Measurements from ENCODE around the gene RALGAPA2.

The RALGAPA2 gene

GRCh38 chr20:20375862-20376261 is 336.6 kb downstream of the RALGAPA2 start:
- no peak for DNase-seq (ENCODE audit: low read depth in 4 of 4, low spot score in 1 of 4)

DNA sequence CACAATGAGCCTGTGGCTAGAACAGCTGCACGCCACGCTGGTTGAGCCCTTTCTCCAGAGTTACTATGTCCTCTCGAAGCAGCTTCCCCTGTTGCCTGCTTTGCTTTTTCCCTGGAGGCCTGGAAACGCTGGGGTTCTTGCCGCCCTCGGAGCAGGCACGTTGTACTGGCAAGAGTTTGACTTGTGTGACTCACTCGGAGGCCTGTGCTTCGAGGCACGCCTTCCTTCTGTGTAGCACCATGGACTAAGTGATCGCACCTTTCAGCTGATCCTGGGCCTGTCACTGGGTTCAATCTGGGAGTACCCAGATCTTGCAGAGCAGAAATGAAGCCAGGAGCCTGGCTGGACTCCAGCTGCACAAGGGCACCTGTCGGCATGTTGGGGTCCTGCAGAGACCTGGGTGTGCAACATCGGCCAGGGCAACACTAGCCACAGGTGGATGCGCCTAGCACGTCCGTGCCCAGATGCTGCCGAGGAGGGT is 339.3 kb downstream of the RALGAPA2 start:
- no peak for DNase-seq (ENCODE audit: low read depth in 4 of 4, low spot score in 1 of 4)

GRCh38 chr20:20371681-20372080 is 340.8 kb downstream of the RALGAPA2 start:
- DNase-seq (ENCODE audit: low read depth in 4 of 4, low spot score in 1 of 4) = no peak

DNA sequence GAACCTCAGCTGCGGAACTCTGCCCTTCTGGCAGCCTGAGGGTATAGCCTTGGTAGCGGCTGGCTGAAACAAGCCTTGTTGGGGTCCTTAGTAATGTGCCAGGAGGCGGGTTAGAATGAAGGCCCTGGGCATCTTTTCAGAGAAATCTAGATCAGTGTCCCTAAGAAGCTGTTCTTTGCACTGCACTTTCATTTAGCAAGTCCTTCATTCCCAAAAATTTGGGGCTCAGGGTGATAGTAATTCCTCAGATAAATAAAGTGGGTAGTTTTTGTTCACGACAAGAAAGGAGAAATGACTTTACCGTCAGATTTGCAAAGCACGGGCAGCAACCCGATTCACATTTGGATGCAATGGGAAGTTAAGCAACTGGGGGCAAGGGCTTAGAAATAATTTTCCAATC is 341.4 kb downstream of the RALGAPA2 start:
- DNase-seq (ENCODE audit: low read depth in 4 of 4, low spot score in 1 of 4) = no peak

DNA sequence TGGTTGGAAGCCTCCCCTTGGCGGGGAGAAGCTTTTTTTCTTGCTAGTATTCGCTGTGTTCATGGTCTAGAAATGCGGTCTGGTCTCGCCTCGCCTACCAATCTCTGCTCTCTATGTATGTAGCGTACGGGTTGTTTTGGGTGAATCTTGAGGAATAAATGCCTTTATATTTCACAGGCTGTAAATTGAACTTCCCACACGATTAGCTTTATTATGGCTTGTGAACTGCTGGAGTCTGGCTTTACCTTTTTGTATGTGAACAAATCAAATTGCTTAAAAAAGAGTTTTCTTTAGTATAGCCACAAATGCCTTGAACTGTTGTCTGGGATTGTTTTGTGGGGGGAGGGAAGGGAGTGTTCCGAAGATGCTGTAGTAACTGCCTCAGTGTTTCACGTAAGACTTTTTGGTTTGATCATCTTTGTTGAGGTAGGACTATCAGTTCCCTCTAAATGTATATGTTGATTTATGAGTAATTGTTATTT is 342.3 kb downstream of the RALGAPA2 start:
- DNase-seq (ENCODE audit: low read depth in 4 of 4, low spot score in 1 of 4) = no peak

DNA sequence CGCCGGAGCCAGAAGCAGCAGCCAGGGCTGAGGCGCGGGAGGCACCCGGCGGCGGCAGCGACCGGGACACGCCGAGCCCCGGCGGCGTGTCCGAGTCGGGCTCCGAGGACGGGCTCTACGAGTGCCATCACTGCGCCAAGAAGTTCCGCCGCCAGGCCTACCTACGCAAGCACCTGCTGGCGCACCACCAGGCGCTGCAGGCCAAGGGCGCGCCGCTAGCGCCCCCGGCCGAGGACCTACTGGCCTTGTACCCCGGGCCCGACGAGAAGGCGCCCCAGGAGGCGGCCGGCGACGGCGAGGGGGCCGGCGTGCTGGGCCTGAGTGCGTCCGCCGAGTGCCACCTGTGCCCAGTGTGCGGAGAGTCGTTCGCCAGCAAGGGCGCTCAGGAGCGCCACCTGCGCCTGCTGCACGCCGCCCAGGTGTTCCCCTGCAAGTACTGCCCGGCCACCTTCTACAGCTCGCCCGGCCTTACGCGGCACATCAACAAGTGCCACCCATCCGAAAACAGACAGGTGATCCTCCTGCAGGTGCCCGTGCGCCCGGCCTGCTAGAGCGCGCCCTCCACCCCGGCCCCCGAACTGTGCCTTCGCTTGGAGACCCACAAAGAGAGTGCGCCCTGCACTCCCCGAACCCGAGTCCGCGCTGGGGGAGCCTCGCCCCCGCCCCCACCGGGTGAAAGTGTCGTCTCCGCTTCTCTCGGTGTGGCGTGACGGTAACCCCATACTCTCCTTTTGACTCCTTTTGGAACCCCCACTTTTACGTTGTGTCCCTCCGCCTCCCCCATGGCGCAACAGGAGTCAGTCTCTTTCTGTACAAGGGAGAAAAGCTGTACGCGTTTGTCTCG is 343.0 kb downstream of the RALGAPA2 start:
- no peak for DNase-seq (ENCODE audit: low read depth in 4 of 4, low spot score in 1 of 4)

- no peak for DNase-seq (ENCODE audit: low read depth in 4 of 4, low spot score in 1 of 4)
These were observed 343.8 kb downstream of the RALGAPA2 start for GRCh38 chr20:20368418-20369249.

- DNase-seq (ENCODE audit: low read depth in 4 of 4, low spot score in 1 of 4) = no peak
These were observed 344.6 kb downstream of the RALGAPA2 start, which contains the start of gene INSM1 for GRCh38 chr20:20367575-20368417. TSS of gene INSM1 (plus strand) at chr20:20368104. CDS start at chr20:20368268, 164 bp downstream.

DNA sequence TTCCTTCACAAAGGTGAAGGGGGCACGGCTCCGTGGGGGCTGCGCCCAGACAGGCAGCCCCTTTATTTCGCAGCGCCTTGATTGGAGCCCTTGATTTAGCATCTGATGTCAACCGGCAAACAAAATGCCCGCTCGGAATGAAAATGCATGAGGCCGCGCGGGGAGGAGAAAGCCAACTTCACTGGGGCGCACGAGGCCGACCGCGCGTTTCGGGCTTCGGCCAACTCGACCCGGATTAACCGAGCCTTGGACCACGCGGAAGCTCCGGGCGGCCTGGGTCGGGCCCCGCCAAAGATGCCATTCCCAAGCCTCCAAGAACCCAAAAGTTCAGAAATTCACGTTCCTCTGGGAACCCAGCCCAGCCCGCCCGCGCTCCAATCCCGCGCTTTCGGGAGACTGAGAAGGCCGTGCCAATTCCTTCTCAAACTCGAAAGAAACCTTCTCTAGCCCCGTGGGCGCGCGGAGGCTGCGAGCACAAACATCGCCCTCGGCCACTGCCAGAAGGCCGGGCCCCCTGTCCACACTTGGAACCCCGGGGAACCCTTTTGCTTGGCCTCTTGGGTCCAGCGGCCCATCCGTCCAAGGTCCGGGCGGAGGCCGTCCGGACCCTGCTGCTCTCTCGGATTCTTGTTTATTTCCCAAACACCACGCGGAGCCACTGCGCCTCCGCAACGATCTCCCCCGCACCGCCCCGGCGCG is 345.4 kb downstream of the RALGAPA2 start:
- DNase-seq (ENCODE audit: low read depth in 4 of 4, low spot score in 1 of 4) = no peak

DNA sequence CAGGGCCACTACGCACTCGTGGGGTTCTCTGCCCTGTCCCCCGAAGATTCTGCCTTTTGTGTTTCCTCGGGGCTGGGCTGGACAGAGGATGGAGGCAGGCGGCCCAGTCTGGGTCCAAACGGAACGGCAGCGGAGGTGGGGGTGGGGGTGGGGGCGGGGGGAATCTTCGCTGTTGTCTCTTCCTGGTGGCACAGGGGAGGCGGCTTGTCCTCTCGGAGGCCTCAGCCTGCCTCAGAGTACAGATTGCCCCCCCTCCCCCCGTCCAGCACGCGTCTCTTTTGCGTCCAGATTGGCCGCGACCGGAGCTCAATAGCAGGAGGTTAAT is 345.9 kb downstream of the RALGAPA2 start:
- no peak for DNase-seq (ENCODE audit: low read depth in 4 of 4, low spot score in 1 of 4)

GRCh38 chr20:20365480-20366161 is 346.8 kb downstream of the RALGAPA2 start:
- DNase-seq (ENCODE audit: low read depth in 4 of 4, low spot score in 1 of 4) = no peak

DNA sequence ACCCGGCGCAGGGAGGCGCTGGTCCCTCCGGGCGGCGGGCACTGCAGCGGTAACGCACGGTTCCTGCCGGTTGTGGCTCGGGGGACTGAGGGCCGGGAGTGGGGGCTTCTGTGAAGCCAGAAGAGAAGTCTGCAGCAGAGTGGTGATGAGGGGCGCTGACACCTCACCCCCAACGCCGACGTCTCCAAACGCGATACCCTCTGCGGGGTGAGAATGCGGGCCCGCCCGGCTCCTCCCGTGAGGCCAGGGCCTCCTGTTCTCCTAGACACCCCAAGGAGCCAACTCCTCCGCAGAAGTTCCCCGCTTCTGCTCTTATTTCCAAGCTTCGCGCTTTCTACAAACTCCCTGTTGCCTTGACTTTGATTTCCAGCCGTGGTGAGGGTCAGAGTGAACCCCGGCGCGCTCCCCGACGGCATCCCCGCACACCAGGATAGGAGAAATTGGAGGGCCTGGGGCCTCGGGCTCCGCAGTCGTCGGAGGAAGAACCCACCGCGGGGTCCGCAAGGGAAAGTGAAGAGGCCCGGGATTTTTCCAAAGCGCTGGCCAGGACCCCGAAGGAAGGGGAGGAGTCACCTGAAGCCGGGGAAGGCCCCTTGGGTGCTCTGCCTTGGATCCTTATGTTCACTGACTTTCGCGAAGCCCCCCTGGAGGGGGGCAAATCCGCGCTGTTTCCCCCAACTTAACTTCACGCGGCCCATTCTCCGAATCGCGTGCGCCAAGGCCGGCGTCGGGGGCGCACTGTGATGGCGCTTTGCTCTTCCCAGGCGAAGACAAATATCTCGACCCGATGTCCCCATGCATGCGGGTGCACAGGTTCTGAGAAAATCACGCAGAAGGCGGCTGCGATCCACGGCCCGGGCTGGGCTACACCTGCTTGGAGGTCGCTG is 347.6 kb downstream of the RALGAPA2 start:
- no peak for DNase-seq (ENCODE audit: low read depth in 4 of 4, low spot score in 1 of 4)

GRCh38 chr20:20363799-20364592 is 348.4 kb downstream of the RALGAPA2 start:
- DNase-seq (ENCODE audit: low read depth in 4 of 4, low spot score in 1 of 4) = no peak

GRCh38 chr20:20363434-20363798 is 349.0 kb downstream of the RALGAPA2 start:
- no peak for DNase-seq (ENCODE audit: low read depth in 4 of 4, low spot score in 1 of 4)

DNA sequence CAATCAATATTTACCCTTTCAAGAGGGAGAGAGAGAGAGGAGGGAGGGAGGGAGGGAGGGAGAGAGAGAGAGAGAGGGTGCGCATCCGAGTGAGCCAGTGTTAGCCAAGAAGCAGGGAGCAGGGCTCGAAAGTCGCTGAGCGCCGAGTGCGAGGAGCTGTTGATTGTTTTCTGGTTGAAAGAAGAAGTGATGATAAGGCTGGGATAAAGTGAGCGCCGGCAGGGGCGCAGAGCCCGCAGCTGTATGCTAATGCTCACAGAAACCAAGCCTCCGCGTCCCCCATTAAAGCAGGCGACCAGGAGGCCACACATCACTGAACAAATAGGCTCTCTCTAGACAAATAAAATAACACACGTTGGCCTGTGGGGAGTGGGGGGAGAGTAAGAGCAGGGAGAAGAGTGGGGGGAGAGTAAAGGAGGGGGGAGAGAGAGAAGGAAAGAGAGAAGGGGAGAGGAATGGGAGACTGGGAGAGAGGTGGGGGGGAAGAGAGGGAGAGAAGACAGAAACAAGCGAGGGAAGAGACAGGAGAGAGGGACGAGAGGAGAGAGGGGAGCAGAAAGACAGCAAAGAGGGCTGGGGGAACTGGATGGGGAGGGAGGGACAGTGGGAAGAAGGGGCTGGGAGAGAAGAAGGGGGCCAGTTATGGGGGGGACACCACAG is 349.5 kb downstream of the RALGAPA2 start:
- DNase-seq (ENCODE audit: low read depth in 4 of 4, low spot score in 1 of 4) = no peak

DNA sequence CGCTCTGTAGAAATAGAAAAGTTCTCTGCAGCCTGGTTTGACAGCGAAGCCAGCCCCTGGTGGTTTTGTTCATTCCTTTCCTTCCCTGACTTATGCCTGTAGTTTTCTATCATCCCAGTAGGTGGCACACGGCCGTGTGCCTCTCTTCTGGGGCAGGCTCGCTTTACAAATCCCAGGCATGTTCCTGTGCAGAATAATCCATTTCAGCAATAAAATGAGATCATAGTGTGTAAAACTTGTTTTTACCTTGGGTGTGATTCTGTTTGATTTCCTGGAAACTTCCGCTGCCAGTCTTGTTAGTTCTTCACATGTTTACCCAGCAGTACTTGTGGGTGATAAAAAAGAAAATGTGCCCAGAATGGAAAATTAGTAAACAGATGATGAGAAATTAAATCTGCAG is 352.0 kb downstream of the RALGAPA2 start:
- no peak for DNase-seq (ENCODE audit: low read depth in 4 of 4, low spot score in 1 of 4)

- no peak for DNase-seq (ENCODE audit: low read depth in 4 of 4, low spot score in 1 of 4)
These were observed 352.8 kb downstream of the RALGAPA2 start for GRCh38 chr20:20359628-20360027.

GRCh38 chr20:20358801-20359200 is 353.6 kb downstream of the RALGAPA2 start:
- no peak for DNase-seq (ENCODE audit: low read depth in 4 of 4, low spot score in 1 of 4)

Data from stimulated activated CD4-positive, alpha-beta T cell treated with anti-CD3 and anti-CD28 coated beads, Interleukin-1b, Interleukin-23, amount 100 ng/mL, for 24 hours (primary cell).